ENCODE measurements around the gene CHMP2A. TPM values are rescaled to one million over a fixed set of nuclear protein-coding genes. Genes with fewer than 3 reads are reported as not detected.

CHMP2A gene
- total RNA-seq, 4 donors from 2014 or later = 104 to 129 (median 118) TPM

Small RNAs within 50 kb of the gene (microRNA-seq; reads per million reads assigned to microRNA genes)
- gene MIR6807 (ENCODE audit: borderline number of aligned reads in 1 of 2, borderline replicate concordance in 2 of 2) = 0 to 0.57 reads per million in 2 donors

Other genes starting within 250 kb of the CHMP2A start
- 10 to 100 TPM; 23.3 to 50.1 (median 33.4) TPM for gene ERVK3-1, start 249.7 kb downstream of the CHMP2A start, total RNA-seq
- 1 to 10 TPM; 4.8 to 7.7 (median 5.4) TPM for gene ZSCAN22, start 228.1 kb downstream of the CHMP2A start, total RNA-seq
- 10 to 100 TPM in 2 of 4 donors, 1 to 10 TPM in 2; 4.8 to 16.8 (median 9.2) TPM for gene A1BG, start 201.6 kb downstream of the CHMP2A start, total RNA-seq
- gene ZNF497, start 192.4 kb downstream of the CHMP2A start, total RNA-seq = 1 to 10 TPM; 1.4 to 3.1 (median 1.5) TPM
- 10 to 100 TPM in 2 of 4 donors, 1 to 10 TPM in 2; 4.7 to 12.0 (median 8.5) TPM for gene ZNF837, start 174.1 kb downstream of the CHMP2A start, total RNA-seq
- 1,000 to 10,000 TPM; 1,758 to 2,840 (median 2,497) TPM for gene RPS5, start 167.8 kb downstream of the CHMP2A start, total RNA-seq
- 10 to 100 TPM; 30.4 to 62.7 (median 42.7) TPM for gene RNF225, start 159.4 kb downstream of the CHMP2A start, total RNA-seq
- 10 to 100 TPM; 16.9 to 28.6 (median 23.4) TPM for gene ZNF584, start 146.5 kb downstream of the CHMP2A start, total RNA-seq
- 1 to 10 TPM; 2.2 to 4.5 (median 2.8) TPM for gene ZNF132, start 115.0 kb downstream of the CHMP2A start, total RNA-seq
- gene ZNF324B, start 103.5 kb downstream of the CHMP2A start, total RNA-seq = 10 to 100 TPM; 15.4 to 21.2 (median 16.6) TPM
- 10 to 100 TPM; 23.3 to 32.0 (median 29.4) TPM for gene ZNF324, start 88.0 kb downstream of the CHMP2A start, total RNA-seq
- 10 to 100 TPM; 14.7 to 29.8 (median 22.8) TPM for gene ZNF446, start 78.8 kb downstream of the CHMP2A start, total RNA-seq
- gene SLC27A5, start 43.1 kb downstream of the CHMP2A start, total RNA-seq = 10 to 100 TPM in 1 of 4 donors, 1 to 10 TPM in 3; 4.8 to 11.7 (median 8.1) TPM
- 10 to 100 TPM; 13.3 to 30.5 (median 18.4) TPM for gene ZBTB45, start 35.3 kb downstream of the CHMP2A start, total RNA-seq
- 100 to 1,000 TPM; 225 to 412 (median 265) TPM for gene TRIM28, start 11.0 kb downstream of the CHMP2A start, total RNA-seq
- gene UBE2M, start 3.5 kb upstream of the CHMP2A start, total RNA-seq = 10 to 100 TPM; 14.8 to 37.0 (median 23.6) TPM
- gene MZF1, start 18.2 kb upstream of the CHMP2A start, total RNA-seq = 10 to 100 TPM; 14.8 to 34.7 (median 27.6) TPM

All from lower leg skin (tissue), 4 donors.